ENCODE data around the gene SDHB. TPM values are rescaled to one million over a fixed set of nuclear protein-coding genes. Genes with fewer than 3 reads are reported as not detected.

Gene SDHB
- polyA plus RNA-seq, 1 donor (not counting 4 experiments of a cell fraction or from before 2014, with no cell fraction given): 228 TPM

- Histone ChIP-seq H3K4me2 (ENCODE audit: control insufficient read depth, extremely low read depth, insufficient read depth, low read depth, low read length) (no peak overlapping the region), H3K9me1 (ENCODE audit: control insufficient read depth, extremely low read depth, insufficient read depth, low read length) (no peaks in the 10 kb centered on the region), H4K20me1 (ENCODE audit: control insufficient read depth, extremely low read depth, insufficient read depth, low read length) (no peaks in the 10 kb centered on the region), H3K4me3 (ENCODE audit: control insufficient read depth in 2 of 3, extremely low read depth in 1 of 3, insufficient read depth in 2 of 3, low read depth in 1 of 3, low read length in 3 of 3) (no peak overlapping the region), H3K79me2 (ENCODE audit: control insufficient read depth, insufficient read depth, low read length) (no peaks in the 10 kb centered on the region), H3K9me3 (ENCODE audit: control insufficient read depth, low read depth, low read length) (no peaks in the 10 kb centered on the region), H3K27ac (ENCODE audit: control insufficient read depth, insufficient read depth, low read length) (no peak overlapping the region), H2AFZ (ENCODE audit: control insufficient read depth, low read length) (no peak overlapping the region), H3K27me3 (ENCODE audit: control insufficient read depth, extremely low read depth, insufficient read depth, low read length) (no peaks in the 10 kb centered on the region), H3K4me1 (ENCODE audit: control insufficient read depth, extremely low read depth, insufficient read depth, low read length) (no peaks in the 10 kb centered on the region), H3K9ac (ENCODE audit: control insufficient read depth, extremely low read depth, insufficient read depth, low read length) (no peak overlapping the region), H3K36me3 (ENCODE audit: control insufficient read depth in 2 of 2, extremely low read depth in 1 of 2, insufficient read depth in 2 of 2, low read length in 2 of 2) (no peaks in the 10 kb centered on the region)
- dilution Hi-C loops (cut with MboI; ENCODE audit: extremely low pct_ligation_motif_present, low sequenced_read_pairs): no loop called here
- FAIRE-seq (no peak), DNase-seq (ENCODE audit: low read depth, low spot score) (no peak)
- TF ChIP-seq EZH2 (IDR thresholded peaks at IDR 0.05; ENCODE audit: low read length) (no peak), CTCF (optimal IDR thresholded peaks at IDR 0.05 in 1 of 3, IDR thresholded peaks at IDR 0.05 in 1 of 3, conservative IDR thresholded peaks at IDR 0.05 in 1 of 3; ENCODE audit: extremely low read depth in 1 of 3, insufficient read depth in 2 of 3, low read length in 3 of 3) (no peak)
These were observed 18.0 kb upstream of the SDHB start for GRCh38 chr1:17071794-17072193.

GRCh38 chr1:17070163-17070525 lies 16.3 kb upstream of the SDHB start:
- Histone ChIP-seq H3K27ac (ENCODE audit: control insufficient read depth, insufficient read depth, low read length) (no peak overlapping the region), H3K4me3 (ENCODE audit: control insufficient read depth in 2 of 3, extremely low read depth in 1 of 3, insufficient read depth in 2 of 3, low read depth in 1 of 3, low read length in 3 of 3) (no peak overlapping the region), H3K9me3 (ENCODE audit: control insufficient read depth, low read depth, low read length) (no peaks in the 10 kb centered on the region), H3K4me2 (ENCODE audit: control insufficient read depth, extremely low read depth, insufficient read depth, low read depth, low read length) (no peak overlapping the region), H3K4me1 (ENCODE audit: control insufficient read depth, extremely low read depth, insufficient read depth, low read length) (no peaks in the 10 kb centered on the region), H4K20me1 (ENCODE audit: control insufficient read depth, extremely low read depth, insufficient read depth, low read length) (no peaks in the 10 kb centered on the region), H3K79me2 (ENCODE audit: control insufficient read depth, insufficient read depth, low read length) (no peaks in the 10 kb centered on the region), H3K27me3 (ENCODE audit: control insufficient read depth, extremely low read depth, insufficient read depth, low read length) (no peaks in the 10 kb centered on the region), H3K9me1 (ENCODE audit: control insufficient read depth, extremely low read depth, insufficient read depth, low read length) (no peaks in the 10 kb centered on the region), H2AFZ (ENCODE audit: control insufficient read depth, low read length) (no peak overlapping the region), H3K9ac (ENCODE audit: control insufficient read depth, extremely low read depth, insufficient read depth, low read length) (no peak overlapping the region), H3K36me3 (ENCODE audit: control insufficient read depth in 2 of 2, extremely low read depth in 1 of 2, insufficient read depth in 2 of 2, low read length in 2 of 2) (no peaks in the 10 kb centered on the region)
- no peak for FAIRE-seq
- dilution Hi-C loops (cut with MboI; ENCODE audit: extremely low pct_ligation_motif_present, low sequenced_read_pairs): no loop called here
- TF ChIP-seq CTCF (optimal IDR thresholded peaks at IDR 0.05 in 1 of 3, IDR thresholded peaks at IDR 0.05 in 1 of 3, conservative IDR thresholded peaks at IDR 0.05 in 1 of 3; ENCODE audit: extremely low read depth in 1 of 3, insufficient read depth in 2 of 3, low read length in 3 of 3) (no peak), EZH2 (IDR thresholded peaks at IDR 0.05; ENCODE audit: low read length) (no peak)
- no peak for DNase-seq (ENCODE audit: low read depth, low spot score)

All from keratinocyte (primary cell).